HEK293T (cell line): Measurements from ENCODE around the gene UHRF1.

ENCODE experiments used
- CTCF ChIA-PET: fragments of 350-600 bp; formaldehyde crosslinking; extraction: SDS; loops from one replicate; lab custom pipeline; 2021; ENCODE audit warnings: antibody characterized with exemption, inconsistent platforms; lab: Yijun Ruan, JAX
- POLR2A ChIA-PET: fragments of 350-600 bp; formaldehyde crosslinking; extraction: SDS; loops from one replicate; lab custom pipeline; 2020; ENCODE audit warnings: antibody characterized with exemption, inconsistent platforms; lab: Yijun Ruan, JAX
- DNase-seq: peaks from one replicate; pipeline ENCODE4 v3.0.0; 2012; ENCODE audit warnings: mixed read lengths; ENCODE audit errors: extremely low spot score
- ARNT ChIP-seq: fragments of 450-650 bp; IDR thresholded peaks from 2 replicates; pipeline ENCODE4 v1.6.1; 2017; ENCODE audit warnings: mild to moderate bottlenecking
- BHLHE40 ChIP-seq: fragments of 450-650 bp; IDR thresholded peaks from 2 replicates; pipeline ENCODE4 v1.6.1; 2016; ENCODE audit warnings: mild to moderate bottlenecking, moderate library complexity, borderline replicate concordance
- CTBP1 ChIP-seq: fragments of 450-650 bp; IDR thresholded peaks from 2 replicates; pipeline ENCODE4 v1.6.1; 2016; ENCODE audit warnings: borderline replicate concordance
- ELF4 ChIP-seq: fragments of 450-650 bp; IDR thresholded peaks from 2 replicates; pipeline ENCODE4 v1.6.1; 2017; ENCODE audit warnings: antibody characterized with exemption
- FOXA1 ChIP-seq: fragments of 450-650 bp; IDR thresholded peaks from 2 replicates; pipeline ENCODE4 v1.6.1; 2016; ENCODE audit warnings: mild to moderate bottlenecking
- FOXK2 ChIP-seq: fragments of 450-650 bp; IDR thresholded peaks from 2 replicates; pipeline ENCODE4 v1.6.1; 2016; ENCODE audit warnings: mild to moderate bottlenecking
- FOXM1 ChIP-seq: fragments of 450-650 bp; IDR thresholded peaks from 2 replicates; pipeline ENCODE4 v1.6.1; 2017; ENCODE audit warnings: mild to moderate bottlenecking, borderline replicate concordance
- HDGF ChIP-seq: fragments of 450-650 bp; IDR thresholded peaks from 2 replicates; pipeline ENCODE4 v1.6.1; 2017; ENCODE audit warnings: antibody characterized with exemption, borderline replicate concordance
- L3MBTL2 ChIP-seq: fragments of 450-650 bp; conservative IDR thresholded peaks from 2 replicates; pipeline ENCODE4 v1.6.1; 2016; ENCODE audit warnings: mild to moderate bottlenecking
- LEF1 ChIP-seq: fragments of 450-650 bp; IDR thresholded peaks from 2 replicates; pipeline ENCODE4 v1.6.1; 2017; ENCODE audit warnings: mild to moderate bottlenecking, borderline replicate concordance
- NFRKB ChIP-seq: fragments of 450-650 bp; IDR thresholded peaks from 2 replicates; pipeline ENCODE4 v1.6.1; 2016; ENCODE audit warnings: mild to moderate bottlenecking, moderate library complexity
- SP1 ChIP-seq: fragments of 450-650 bp; IDR thresholded peaks from 2 replicates; pipeline ENCODE4 v1.6.1; 2017
- SUZ12 ChIP-seq: fragments of 450-650 bp; IDR thresholded peaks from 2 replicates; pipeline ENCODE4 v1.6.1; 2016; ENCODE audit warnings: mild to moderate bottlenecking
- TARDBP ChIP-seq: fragments of 450-650 bp; IDR thresholded peaks from 2 replicates; pipeline ENCODE4 v1.6.1; 2016
- ZNF384 ChIP-seq: fragments of 450-650 bp; IDR thresholded peaks from 2 replicates; pipeline ENCODE4 v1.6.1; 2016
- TF ChIP-seq, protein P1 (sequence below): fragments of 450-650 bp; IDR thresholded peaks from 2 replicates; pipeline ENCODE4 v1.6.1; 2016

Gene UHRF1

DNA sequence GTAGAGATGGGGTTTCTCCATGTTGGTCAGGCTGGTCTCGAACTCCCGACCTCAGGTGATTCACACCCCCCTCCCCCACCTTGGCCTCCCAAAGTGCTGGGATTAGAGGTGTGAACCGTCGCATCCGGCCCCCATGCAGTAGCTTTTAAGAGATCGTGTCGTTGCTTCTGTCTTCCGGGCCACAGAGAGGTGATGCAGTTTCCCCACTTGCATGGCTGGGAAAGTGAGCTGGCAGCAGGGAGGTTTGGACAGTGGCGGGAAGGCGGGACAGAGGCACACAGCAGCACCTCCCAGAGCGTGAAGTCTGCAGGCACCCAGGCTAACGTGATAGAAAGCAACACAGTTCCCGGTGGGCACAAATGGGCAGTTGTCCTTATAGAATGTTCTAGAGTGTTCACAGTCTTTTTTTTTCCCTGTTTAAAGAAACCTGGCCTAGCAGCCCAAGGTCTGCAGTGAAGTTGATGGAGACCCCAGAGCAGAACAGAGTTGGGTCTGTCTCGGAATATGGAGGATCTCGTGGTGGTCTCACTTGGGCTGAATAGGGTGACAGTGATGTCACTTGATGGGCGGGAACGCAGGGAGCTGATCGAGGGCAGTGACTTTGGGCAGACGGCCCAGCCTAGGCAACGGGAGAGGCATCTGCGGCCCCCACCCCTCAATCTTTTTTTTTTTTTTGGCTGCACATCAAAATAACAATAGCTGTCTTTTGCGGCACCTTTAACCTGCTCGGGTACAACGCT, 4.9 kb downstream of the UHRF1 start:
- POLR2A ChIA-PET = no interaction called here
- no peak for TF ChIP-seq LEF1
- no peak for TF ChIP-seq NFRKB
- TF ChIP-seq ELF4 = no peak
- TF ChIP-seq HDGF = no peak
- TF ChIP-seq SP1 = no peak
- TF ChIP-seq, protein P1, sequence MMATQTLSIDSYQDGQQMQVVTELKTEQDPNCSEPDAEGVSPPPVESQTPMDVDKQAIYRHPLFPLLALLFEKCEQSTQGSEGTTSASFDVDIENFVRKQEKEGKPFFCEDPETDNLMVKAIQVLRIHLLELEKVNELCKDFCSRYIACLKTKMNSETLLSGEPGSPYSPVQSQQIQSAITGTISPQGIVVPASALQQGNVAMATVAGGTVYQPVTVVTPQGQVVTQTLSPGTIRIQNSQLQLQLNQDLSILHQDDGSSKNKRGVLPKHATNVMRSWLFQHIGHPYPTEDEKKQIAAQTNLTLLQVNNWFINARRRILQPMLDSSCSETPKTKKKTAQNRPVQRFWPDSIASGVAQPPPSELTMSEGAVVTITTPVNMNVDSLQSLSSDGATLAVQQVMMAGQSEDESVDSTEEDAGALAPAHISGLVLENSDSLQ = no peak
- TF ChIP-seq BHLHE40 = no peak
- no peak for TF ChIP-seq CTBP1
- DNase-seq = no peak
- CTCF ChIA-PET = interaction anchor here (0.6 to 1.2 kb wide), 3 partner anchors 61 to 105 kb away, joined by 3 to 5 read pairs (median 3); no protein-coding TSS in a partner anchor

DNA sequence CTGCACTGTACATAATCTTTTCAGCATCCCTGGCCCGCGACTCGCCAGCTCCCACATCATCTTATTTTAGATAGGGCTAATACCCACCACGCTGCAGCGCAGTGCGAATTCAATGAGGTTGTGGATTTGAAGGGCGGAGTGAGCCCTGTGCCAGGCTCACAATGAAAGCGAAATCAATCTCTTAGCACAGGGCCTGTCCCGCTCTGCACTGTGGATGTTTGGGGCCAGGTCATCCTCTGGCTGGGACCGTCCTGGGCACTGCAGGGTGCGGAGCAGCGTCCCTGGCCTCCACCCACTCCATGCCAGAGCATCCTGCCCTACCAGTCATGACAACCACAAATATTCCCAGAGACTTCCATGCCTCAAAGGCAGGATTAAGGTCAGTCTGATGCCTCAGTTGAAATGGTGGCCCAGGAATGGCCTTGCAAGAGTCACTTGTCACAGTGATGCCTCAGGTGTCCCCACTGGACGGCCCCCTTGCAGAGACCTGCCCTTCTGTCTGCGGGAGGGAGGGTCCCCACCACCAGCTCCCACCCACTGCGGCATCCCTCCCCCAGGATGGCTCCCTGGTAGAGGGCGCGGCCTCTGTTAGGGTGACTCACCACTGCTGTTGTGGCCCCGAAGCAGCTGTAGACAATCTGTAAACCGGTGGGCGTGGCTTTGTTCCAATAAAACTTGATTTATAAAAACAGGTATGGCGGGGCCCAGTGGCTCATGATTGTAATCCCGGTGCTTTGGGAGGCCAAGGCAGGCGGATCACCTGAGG, 5.6 kb downstream of the UHRF1 start:
- TF ChIP-seq ARNT = no peak
- no peak for TF ChIP-seq FOXM1
- no peak for TF ChIP-seq CTBP1
- no peak for TF ChIP-seq ZNF384
- no peak for TF ChIP-seq TARDBP
- TF ChIP-seq SUZ12 = no peak
- no peak for TF ChIP-seq HDGF
- TF ChIP-seq ELF4 = no peak
- TF ChIP-seq LEF1 = no peak
- no peak for TF ChIP-seq SP1
- no peak for TF ChIP-seq BHLHE40
- no peak for TF ChIP-seq FOXA1
- TF ChIP-seq NFRKB = no peak
- TF ChIP-seq, protein P1 = no peak
- no peak for TF ChIP-seq FOXK2
- DNase-seq = no peak
- ChIA-PET CTCF (interaction anchor here (0.6 kb wide), 1 partner anchor 52 kb away, joined by 3 read pairs; no protein-coding TSS in a partner anchor), POLR2A (no interaction called here)

DNA sequence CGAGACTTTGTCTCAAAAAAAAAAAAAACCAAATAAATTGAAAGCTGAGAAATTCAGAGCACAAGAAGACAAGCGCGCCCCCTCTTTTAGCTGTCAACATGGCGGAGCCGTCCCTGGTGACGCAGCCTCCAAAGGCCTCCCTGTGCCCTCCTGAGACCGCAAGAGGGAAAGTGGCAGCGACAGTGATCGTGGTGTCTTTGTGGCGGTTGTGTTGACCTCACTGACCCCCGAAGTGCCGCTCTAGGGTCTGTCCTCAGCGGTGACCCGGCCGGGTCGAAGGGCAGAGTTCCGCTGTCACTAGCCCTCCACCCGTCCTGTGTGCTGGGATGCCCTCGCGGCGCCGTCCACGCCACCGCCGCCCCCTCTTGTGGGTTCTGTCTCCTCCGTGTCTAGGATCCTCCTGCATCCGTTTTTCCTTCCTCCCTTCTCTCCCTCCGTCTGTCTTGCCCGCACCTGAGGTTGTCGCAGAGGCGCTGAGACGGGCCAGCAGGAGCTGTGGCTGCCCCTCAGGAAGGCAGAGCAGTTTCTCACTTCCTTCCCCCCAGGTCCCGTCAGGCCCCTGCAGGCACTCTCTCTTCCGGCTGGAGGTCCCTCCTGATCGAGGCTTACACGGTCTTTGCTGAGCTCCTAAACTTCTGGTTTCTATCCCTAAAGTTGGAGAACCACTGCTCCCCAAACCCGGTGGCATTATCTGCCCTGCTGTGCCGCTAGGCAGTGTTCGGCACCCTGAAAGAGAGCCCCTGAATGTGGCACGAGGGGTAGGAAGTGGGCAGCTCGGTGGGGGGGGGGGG, 7.2 kb downstream of the UHRF1 start:
- TF ChIP-seq HDGF (no peak), L3MBTL2 (no peak), CTBP1 (no peak), BHLHE40 (no peak), ARNT (no peak), SP1 (no peak), ELF4 (no peak), FOXA1 (no peak), NFRKB (no peak), FOXM1 (no peak)
- DNase-seq = no peak
- ChIA-PET CTCF (no interaction called here), POLR2A (no interaction called here)

DNA sequence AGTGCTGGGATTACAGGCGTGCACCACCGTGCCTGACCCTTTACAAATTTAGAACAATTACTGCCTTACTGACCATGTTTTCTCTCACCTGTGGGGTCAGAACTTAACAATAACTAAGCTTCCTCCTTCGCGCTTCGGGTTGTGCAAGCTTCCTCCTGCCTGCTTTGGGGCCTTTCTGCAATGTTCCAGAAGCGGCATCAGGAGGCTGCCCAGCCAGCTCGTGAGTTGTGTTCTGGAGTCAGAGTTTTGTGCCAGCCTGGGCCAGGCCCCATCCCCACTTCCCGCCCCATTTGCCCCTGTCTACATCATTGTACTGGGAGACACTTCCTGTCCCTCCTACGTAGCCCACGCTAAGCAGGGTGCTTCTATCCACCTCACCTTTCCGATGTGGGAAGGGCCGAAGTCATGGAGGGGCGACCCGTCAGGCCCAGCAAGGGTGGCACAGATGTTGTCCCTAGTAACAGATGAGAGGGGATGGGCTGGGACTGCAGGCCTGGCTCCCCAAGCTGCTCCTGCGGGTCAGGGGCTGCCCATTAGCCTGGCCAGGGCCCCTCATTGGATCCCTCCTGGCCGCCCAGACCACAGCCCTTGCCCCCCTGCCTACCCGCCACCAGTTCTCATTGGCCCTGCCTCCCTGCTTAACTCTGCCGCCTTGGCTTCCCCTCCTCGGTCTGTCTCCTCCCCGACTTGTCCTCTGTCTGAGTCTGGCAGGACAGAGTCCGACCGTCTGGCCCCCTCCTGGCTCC, 13.4 kb downstream of the UHRF1 start:
- no peak for DNase-seq
- ChIA-PET POLR2A (no interaction called here), CTCF (interaction anchor here (0.6 kb wide), 1 partner anchor 29 kb away, joined by 3 read pairs; no protein-coding TSS in a partner anchor)
- TF ChIP-seq ARNT (no peak), SP1 (no peak), CTBP1 (no peak), SUZ12 (no peak), ZNF384 (no peak)

- ChIA-PET POLR2A (no interaction called here), CTCF (no interaction called here)
- TF ChIP-seq CTBP1 (no peak), FOXM1 (no peak), LEF1 (no peak)
- DNase-seq = no peak
Measured at GRCh38 chr19:4923276-4923747, 14.0 kb downstream of the UHRF1 start.

GRCh38 chr19:4929186-4929585, 19.9 kb downstream of the UHRF1 start:
- ChIA-PET POLR2A (no interaction called here), CTCF (no interaction called here)
- DNase-seq = no peak
- no peak for TF ChIP-seq SP1
- no peak for TF ChIP-seq ZNF384
